ENCODE measurements around the gene PCDH11Y.
A peak's percentile ranks its signal among the peaks of the same experiment; 100 is the strongest.
"Not testable (repeated sequence)": the region's sequence is repeated elsewhere in the genome, so short reads cannot be mapped to it uniquely, and the experiment has no call there.

Gene PCDH11Y

GRCh38 chrY:5000057-5000456 lies at the start of gene PCDH11Y:
Gene PCDH11Y (plus strand): TSS chrY:5000296. CDS start chrY:5057100, 56,804 bp downstream.
- DNase-seq = peak; percentile 7

GRCh38 chrY:4967894-4968293 lies 32.2 kb upstream of the PCDH11Y start:
- not testable (repeated sequence) for DNase-seq

- DNase-seq = not testable (repeated sequence)
Observed at GRCh38 chrY:4991743-4992400, 8.2 kb upstream of the PCDH11Y start.

- not testable (repeated sequence) for DNase-seq
Observed at GRCh38 chrY:4994892-4995291, 5.2 kb upstream of the PCDH11Y start.

- DNase-seq = not testable (repeated sequence)
Observed at GRCh38 chrY:5002476-5003184, 2.5 kb downstream of the PCDH11Y start.

GRCh38 chrY:5038972-5039523 lies 39.0 kb downstream of the PCDH11Y start:
- DNase-seq = not testable (repeated sequence)

GRCh38 chrY:5083017-5083416 lies 82.9 kb downstream of the PCDH11Y start:
- DNase-seq = not testable (repeated sequence)

GRCh38 chrY:5182998-5183397 lies 182.9 kb downstream of the PCDH11Y start:
- not testable (repeated sequence) for DNase-seq

- not testable (repeated sequence) for DNase-seq
Observed at GRCh38 chrY:5215116-5215515, 215.0 kb downstream of the PCDH11Y start.

- not testable (repeated sequence) for DNase-seq
Observed at GRCh38 chrY:5324931-5325330, 324.8 kb downstream of the PCDH11Y start.

- DNase-seq = not testable (repeated sequence)
Observed at GRCh38 chrY:5342220-5342619, 342.1 kb downstream of the PCDH11Y start.

GRCh38 chrY:5543705-5544104 lies 543.6 kb downstream of the PCDH11Y start:
- not testable (repeated sequence) for DNase-seq

GRCh38 chrY:5638589-5638988 lies 638.5 kb downstream of the PCDH11Y start:
- DNase-seq = not testable (repeated sequence)

- not testable (repeated sequence) for DNase-seq
Observed at GRCh38 chrY:5679265-5679664, 679.2 kb downstream of the PCDH11Y start.

GRCh38 chrY:5708727-5709126 lies 708.6 kb downstream of the PCDH11Y start:
- not testable (repeated sequence) for DNase-seq

- not testable (repeated sequence) for DNase-seq
Observed at GRCh38 chrY:5709788-5710381, 709.8 kb downstream of the PCDH11Y start.

GRCh38 chrY:5761403-5761802 lies 761.3 kb downstream of the PCDH11Y start:
- DNase-seq = not testable (repeated sequence)

- DNase-seq = not testable (repeated sequence)
Observed at GRCh38 chrY:5776485-5776884, 776.4 kb downstream of the PCDH11Y start.
